ENCODE measurements around the gene METTL6.

GRCh38 chr3:15452961-15453360 lies 25.6 kb upstream of the METTL6 start:
- TF ChIP-seq CTCF (IDR thresholded peaks at IDR 0.05) (no peak), POLR2A (IDR thresholded peaks at IDR 0.05) (no peak)

All from adrenal gland (tissue), 5 donors.